Middle frontal gyrus (tissue), 1 donor: Measurements from ENCODE around the gene DCAF15.

Experiments
- DNase-seq: peaks from one replicate; pipeline ENCODE4 v3.0.0-alpha.2; 2015; ENCODE audit warnings: low spot score; ENCODE audit errors: extremely low spot score

DCAF15 gene

GRCh38 chr19:13974073-13974472 is 21.8 kb downstream of the DCAF15 start:
- no peak for DNase-seq

GRCh38 chr19:13975870-13976269 is 23.6 kb downstream of the DCAF15 start:
- DNase-seq = no peak

GRCh38 chr19:13976446-13976845 is 24.1 kb downstream of the DCAF15 start:
- DNase-seq = no peak

GRCh38 chr19:13977803-13978202 is 25.5 kb downstream of the DCAF15 start:
- DNase-seq = no peak

- DNase-seq = no peak
These were observed 26.3 kb downstream of the DCAF15 start for GRCh38 chr19:13978351-13979243.

GRCh38 chr19:13979244-13979615 is 26.9 kb downstream of the DCAF15 start:
- no peak for DNase-seq

- no peak for DNase-seq
These were observed 27.4 kb downstream of the DCAF15 start for GRCh38 chr19:13979686-13980085.

- no peak for DNase-seq
These were observed 28.0 kb downstream of the DCAF15 start for GRCh38 chr19:13980340-13980739.

GRCh38 chr19:13981021-13981420 is 28.7 kb downstream of the DCAF15 start:
- no peak for DNase-seq

GRCh38 chr19:13981467-13981866 is 29.2 kb downstream of the DCAF15 start:
- DNase-seq = no peak

- no peak for DNase-seq
These were observed 29.7 kb downstream of the DCAF15 start for GRCh38 chr19:13981988-13982501.

- DNase-seq = no peak
These were observed 30.5 kb downstream of the DCAF15 start for GRCh38 chr19:13982773-13983172.

- DNase-seq = no peak
These were observed 31.0 kb downstream of the DCAF15 start for GRCh38 chr19:13983213-13983889.

GRCh38 chr19:13984186-13984585 is 31.9 kb downstream of the DCAF15 start:
- no peak for DNase-seq

- DNase-seq = no peak
These were observed 32.8 kb downstream of the DCAF15 start for GRCh38 chr19:13984875-13985741.

GRCh38 chr19:13985771-13986347 is 33.5 kb downstream of the DCAF15 start:
- DNase-seq = no peak

- peak; percentile 32 for DNase-seq
These were observed 34.1 kb downstream of the DCAF15 start for GRCh38 chr19:13986348-13986904.

- DNase-seq = no peak
These were observed 35.0 kb downstream of the DCAF15 start for GRCh38 chr19:13987101-13987890.

- DNase-seq = no peak
These were observed 37.2 kb downstream of the DCAF15 start for GRCh38 chr19:13989487-13989886.

- DNase-seq = no peak
These were observed 37.8 kb downstream of the DCAF15 start for GRCh38 chr19:13990085-13990484.
